ENCODE results near the gene SNX6.

The SNX6 gene

GRCh38 chr14:34633742-34634141 is 3.8 kb upstream of the SNX6 start:
- DNase-seq = no peak

- no peak for DNase-seq
These were observed 2.5 kb upstream of the SNX6 start for GRCh38 chr14:34632411-34632978.

DNA sequence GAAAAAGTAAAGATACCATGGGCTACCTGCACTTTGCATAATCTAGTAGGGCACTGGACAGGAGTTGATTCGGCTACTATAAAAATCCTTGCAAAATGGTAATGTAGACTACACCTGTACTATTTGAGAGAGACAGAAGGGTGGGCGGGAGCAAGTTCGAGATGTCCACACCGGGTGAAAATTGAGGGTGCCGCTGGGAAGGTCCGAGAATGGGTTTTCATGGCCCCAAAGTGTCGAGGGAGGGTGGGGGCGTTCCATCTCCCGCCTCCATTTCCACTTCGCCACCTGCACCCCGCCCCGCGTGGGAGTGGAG is 648 bp downstream of the SNX6 start:
- DNase-seq = no peak

GRCh38 chr14:34628681-34629135 is 1.2 kb downstream of the SNX6 start:
- no peak for DNase-seq

GRCh38 chr14:34623506-34623905 is 6.4 kb downstream of the SNX6 start:
- DNase-seq = no peak

GRCh38 chr14:34620839-34621238 is 9.1 kb downstream of the SNX6 start:
- no peak for DNase-seq

- DNase-seq = no peak
These were observed 9.8 kb downstream of the SNX6 start for GRCh38 chr14:34620115-34620514.

DNA sequence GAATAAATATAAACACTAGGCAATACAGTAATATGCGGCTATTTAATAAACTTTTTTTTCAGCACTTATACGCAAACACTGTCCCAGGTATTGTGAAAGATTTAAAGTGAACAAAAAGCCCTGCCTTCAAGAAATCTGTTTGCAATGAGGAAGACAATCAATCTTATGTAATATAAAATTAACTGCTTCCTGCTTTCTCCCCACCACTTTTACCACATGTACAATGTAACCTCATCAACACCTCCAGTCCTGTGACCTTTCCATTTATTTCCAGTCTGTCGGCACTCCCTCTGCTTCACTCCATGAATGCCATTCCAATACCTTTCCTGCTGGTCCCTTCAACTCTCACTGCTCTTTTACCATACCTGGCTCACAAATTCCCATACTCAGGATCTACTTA is 10.5 kb downstream of the SNX6 start:
- no peak for DNase-seq

DNA sequence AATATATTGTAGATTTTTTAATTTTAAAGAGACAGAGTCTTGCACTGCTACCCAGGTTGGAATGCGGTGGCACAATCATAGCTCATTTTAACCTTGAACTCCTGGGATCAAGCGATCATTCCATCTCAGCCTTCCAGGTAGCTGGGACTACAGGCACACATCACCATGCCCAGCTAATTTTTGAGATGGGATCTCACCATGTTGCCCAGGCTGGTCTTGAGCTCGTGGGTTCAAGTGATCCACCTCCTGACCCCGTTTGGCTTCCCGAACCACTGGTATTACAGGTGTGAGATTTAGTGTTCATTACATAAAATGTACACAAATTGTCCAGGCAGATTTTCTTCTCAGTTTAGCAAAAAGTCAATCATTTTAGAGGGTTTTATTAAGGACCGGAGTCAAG is 13.6 kb downstream of the SNX6 start:
- DNase-seq = no peak

- DNase-seq = no peak
These were observed 14.4 kb downstream of the SNX6 start for GRCh38 chr14:34615507-34615906.

- no peak for DNase-seq
These were observed 15.3 kb downstream of the SNX6 start for GRCh38 chr14:34614638-34615037.

DNA sequence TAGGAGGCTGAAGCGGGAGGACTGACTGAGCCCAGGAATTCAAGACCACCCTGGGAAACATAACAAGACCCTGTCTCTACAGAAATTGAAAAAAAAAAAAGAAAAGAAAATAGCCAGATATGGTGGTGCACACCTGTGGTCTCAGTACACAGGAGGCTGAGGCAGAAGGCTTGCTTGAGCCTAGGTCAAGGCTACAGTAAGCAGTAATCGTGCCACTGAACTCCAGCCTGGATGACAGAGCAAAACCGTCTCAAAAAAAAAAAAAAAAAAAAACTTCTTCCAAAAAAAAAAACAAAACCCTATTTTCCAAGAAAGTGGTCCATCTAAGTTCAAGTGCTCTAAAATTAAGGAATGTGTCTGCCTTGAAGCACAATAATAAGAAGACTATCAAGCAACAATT is 19.8 kb downstream of the SNX6 start:
- DNase-seq = no peak

DNA sequence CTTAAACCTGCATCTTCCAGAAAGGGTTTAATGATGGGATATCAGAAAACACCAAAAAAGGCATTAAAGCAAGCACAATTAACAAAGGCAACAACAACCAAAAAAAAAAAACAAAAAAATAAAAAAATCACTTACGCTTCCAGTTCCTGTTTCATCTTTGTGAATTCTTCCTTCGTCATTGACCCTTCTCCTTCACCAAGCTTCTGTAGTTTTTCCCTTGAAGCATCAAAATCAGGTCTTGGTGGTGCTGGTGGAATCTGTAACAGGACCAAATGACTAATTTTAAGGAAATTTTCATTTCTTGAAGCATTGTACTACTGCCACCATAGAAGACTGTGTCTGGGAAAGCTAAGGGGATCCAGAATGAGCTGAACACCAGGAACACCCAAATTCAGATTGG is 24.5 kb downstream of the SNX6 start:
- no peak for DNase-seq

DNA sequence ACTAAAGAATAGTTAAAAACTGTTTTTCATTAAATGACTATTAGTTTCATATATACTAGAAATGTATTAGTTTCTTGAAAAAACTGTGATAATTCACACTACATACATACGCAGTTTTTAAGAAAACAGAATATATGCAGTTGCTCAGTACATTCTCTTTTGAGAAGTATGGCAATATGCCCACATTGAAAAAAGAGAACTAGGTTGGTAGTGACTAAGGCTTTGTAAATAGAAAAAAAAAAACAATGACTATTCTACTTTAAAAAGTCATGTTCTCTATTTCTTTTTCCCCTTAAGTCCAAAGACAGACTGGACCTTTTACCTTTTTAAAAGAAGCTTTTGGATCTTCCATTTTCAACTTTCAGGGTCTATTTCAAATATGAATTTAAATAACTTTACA is 25.0 kb downstream of the SNX6 start:
- no peak for DNase-seq

DNA sequence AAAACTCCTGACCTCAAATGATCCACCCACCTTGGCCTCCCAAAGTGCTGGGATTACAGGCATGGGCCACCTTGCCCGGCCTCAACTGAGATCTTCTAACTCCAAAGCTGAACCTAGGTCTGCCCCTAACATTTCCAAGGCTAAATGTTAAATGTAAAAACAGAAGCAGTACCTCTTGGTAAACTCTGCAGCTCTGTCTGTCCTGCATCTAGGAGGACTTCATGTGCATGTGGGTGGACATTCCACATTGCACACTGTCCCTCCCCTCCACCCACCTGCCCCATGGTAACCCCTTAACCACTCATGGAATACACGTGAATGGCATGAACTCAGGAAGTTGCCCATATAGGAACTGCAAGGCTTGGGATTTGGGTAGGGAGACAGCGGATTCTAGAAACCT is 33.1 kb downstream of the SNX6 start:
- no peak for DNase-seq

DNA sequence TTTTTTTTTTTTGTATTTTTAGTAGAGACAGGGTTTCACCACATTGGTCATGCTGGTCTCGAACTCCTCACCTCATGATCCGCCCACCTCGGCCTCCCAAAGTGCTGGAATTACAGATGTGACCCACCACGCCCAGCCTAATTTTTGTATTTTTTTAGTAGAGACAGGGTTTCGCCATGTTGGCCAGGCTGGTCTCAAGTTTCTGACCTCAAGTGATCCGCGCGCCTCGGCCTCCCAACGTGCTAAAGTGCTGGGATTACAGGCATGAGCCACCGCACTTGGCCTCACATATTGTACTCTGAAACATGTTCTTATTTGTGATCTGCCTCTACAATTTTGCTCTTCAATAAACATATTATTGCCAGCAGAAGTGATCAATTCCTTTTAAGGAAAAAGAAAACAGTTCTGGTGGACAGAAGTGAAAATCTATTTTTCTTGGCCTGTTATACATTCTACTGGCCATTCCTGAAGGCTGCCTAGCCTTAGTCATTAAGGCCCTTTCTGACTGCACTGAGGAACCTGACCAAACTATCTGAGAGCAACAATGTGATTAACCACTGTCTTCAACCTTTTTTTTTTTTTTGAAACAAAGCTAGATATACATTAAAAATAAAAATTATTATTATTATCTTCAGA is 36.1 kb downstream of the SNX6 start:
- DNase-seq = no peak

- no peak for DNase-seq
These were observed 37.3 kb downstream of the SNX6 start for GRCh38 chr14:34592623-34593022.

DNA sequence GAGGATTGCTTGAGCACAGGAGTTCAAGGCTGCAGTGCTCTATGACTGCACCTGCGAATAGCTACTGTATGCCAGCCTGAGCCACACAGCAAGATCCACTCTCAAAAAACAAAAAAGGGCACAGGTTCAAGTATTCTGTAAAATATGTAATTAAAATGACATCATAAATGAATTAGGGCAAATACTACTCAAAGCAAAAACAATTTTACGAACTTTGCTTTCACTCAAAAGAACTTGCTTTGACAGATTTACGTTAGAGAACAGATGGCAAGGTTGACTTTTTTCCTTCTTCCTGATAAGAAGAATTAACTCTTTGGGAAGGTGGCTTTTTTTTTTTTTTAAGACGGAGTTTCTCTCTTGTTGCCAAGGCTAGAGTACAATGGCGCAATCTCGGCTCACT is 46.4 kb downstream of the SNX6 start:
- DNase-seq = no peak

DNA sequence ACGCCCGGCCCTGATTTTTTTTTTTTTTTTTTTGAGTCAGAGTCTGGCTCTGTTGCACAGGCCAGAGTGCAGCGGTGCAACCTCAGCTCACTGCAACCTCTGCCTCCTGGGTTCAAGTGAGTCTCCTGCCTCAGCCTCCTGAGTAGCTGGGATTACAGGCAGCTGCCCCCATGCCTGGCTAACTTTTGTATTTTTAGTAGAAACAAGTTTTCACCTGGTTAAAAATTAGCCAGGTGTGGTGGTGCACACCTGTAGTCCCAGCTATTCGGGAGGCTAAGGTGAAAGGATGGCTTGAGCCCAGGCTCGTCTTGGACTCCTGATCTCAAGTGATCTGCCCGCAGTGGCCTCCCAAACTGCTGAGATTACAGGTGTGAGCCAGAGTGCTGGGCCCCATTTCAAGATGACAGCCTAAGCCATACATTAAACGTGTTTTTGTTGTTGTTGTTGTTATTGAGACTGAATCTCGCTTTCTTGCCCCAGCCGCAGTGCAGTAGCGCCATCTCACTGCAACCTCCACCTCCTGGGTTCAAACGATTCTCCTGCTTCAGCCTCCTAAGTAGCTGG is 47.7 kb downstream of the SNX6 start:
- DNase-seq = no peak

DNA sequence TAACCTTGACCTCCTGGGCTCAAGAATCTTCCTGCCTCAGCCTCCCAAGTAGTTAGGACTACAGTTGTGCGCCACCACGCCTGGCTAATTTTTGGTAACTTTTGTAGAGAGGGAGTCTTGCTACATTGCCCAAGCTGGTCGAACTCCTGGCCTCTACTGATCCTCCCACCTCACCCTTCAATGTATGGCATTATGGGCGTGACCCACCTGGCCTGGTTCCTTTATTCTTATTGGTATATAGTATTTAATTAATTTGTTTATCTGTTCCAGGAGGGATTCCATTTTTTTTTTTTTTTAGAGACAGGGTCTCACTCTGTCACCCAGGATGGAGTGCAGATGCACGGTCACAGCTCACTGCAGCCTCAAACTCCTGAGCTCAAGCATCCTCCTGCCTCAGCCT is 49.6 kb downstream of the SNX6 start:
- no peak for DNase-seq

GRCh38 chr14:34571771-34572170 is 58.2 kb downstream of the SNX6 start:
- no peak for DNase-seq

- no peak for DNase-seq
These were observed 60.2 kb downstream of the SNX6 start for GRCh38 chr14:34569750-34570149.

DNA sequence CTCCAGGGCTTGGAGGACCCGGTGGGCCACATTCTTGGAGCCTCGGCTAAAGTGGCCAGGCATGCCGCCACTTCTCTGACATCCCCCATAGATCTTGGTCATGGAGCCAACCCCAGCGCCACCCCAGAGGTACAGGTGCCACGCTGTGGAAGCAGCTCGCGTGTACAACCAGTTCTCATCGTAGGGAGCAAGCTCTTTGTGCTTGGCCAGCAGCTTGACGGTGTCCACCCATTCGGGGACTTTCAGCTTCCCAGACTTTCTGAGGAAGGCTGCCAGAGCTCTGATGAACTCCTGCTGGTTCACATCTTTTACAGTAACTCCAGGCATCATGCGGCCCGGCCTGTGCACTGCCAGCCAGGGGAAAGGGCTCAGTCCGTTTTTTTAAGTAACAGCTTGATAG is 61.1 kb downstream of the SNX6 start:
- DNase-seq = no peak

- DNase-seq = no peak
These were observed 67.2 kb downstream of the SNX6 start for GRCh38 chr14:34562776-34563150.
